ENCODE measurements around the gene PKP1. TPM values are rescaled to one million over a fixed set of nuclear protein-coding genes. Genes with fewer than 3 reads are reported as not detected.

PKP1 gene
- total RNA-seq, 1 donor from 2014 or later = not detected

- H3K4me1 Mint-ChIP-seq (ENCODE audit: low read depth, unreplicated experiment) = peaks cover 10% of the 10 kb centered on the region
- no peak overlapping the region for H3K4me3 Mint-ChIP-seq (ENCODE audit: unreplicated experiment)
- H3K36me3 Mint-ChIP-seq (ENCODE audit: unreplicated experiment) = peaks cover 8% of the 10 kb centered on the region
- TF ChIP-seq CTCF (IDR thresholded peaks at IDR 0.05; ENCODE audit: partially characterized antibody, unreplicated experiment) = no peak
- DNase-seq = peak; percentile 6
- H3K27me3 Mint-ChIP-seq (ENCODE audit: unreplicated experiment) = peaks cover 8% of the 10 kb centered on the region
- no peak overlapping the region for H3K27ac Mint-ChIP-seq (ENCODE audit: unreplicated experiment)
- peaks cover 6% of the 10 kb centered on the region for H3K9me3 Mint-ChIP-seq (ENCODE audit: unreplicated experiment)
Measured at GRCh38 chr1:201334325-201335173, 51.2 kb downstream of the PKP1 start.

GRCh38 chr1:201335174-201335870 lies 52.0 kb downstream of the PKP1 start:
- Mint-ChIP-seq H3K27ac (ENCODE audit: unreplicated experiment) (no peak overlapping the region), H3K4me1 (ENCODE audit: low read depth, unreplicated experiment) (peaks cover 8% of the 10 kb centered on the region), H3K9me3 (ENCODE audit: unreplicated experiment) (peaks cover 4% of the 10 kb centered on the region), H3K36me3 (ENCODE audit: unreplicated experiment) (peaks cover 8% of the 10 kb centered on the region), H3K27me3 (ENCODE audit: unreplicated experiment) (peaks cover 8% of the 10 kb centered on the region), H3K4me3 (ENCODE audit: unreplicated experiment) (no peak overlapping the region)
- TF ChIP-seq CTCF (IDR thresholded peaks at IDR 0.05; ENCODE audit: partially characterized antibody, unreplicated experiment) = no peak
- DNase-seq = peak; percentile 1

- H3K4me1 Mint-ChIP-seq (ENCODE audit: low read depth, unreplicated experiment) = peaks cover 5% of the 10 kb centered on the region
- H3K36me3 Mint-ChIP-seq (ENCODE audit: unreplicated experiment) = peaks cover 8% of the 10 kb centered on the region
- H3K4me3 Mint-ChIP-seq (ENCODE audit: unreplicated experiment) = no peak overlapping the region
- no peak overlapping the region for H3K27ac Mint-ChIP-seq (ENCODE audit: unreplicated experiment)
- H3K27me3 Mint-ChIP-seq (ENCODE audit: unreplicated experiment) = peaks cover 6% of the 10 kb centered on the region
- DNase-seq = peak; percentile 1
- peaks cover 4% of the 10 kb centered on the region for H3K9me3 Mint-ChIP-seq (ENCODE audit: unreplicated experiment)
- TF ChIP-seq CTCF (IDR thresholded peaks at IDR 0.05; ENCODE audit: partially characterized antibody, unreplicated experiment) = no peak
Measured at GRCh38 chr1:201335901-201336300, 52.6 kb downstream of the PKP1 start.

- H3K36me3 Mint-ChIP-seq (ENCODE audit: unreplicated experiment) = peaks cover 8% of the 10 kb centered on the region
- peak; percentile 9 for DNase-seq
- peaks cover 5% of the 10 kb centered on the region for H3K27me3 Mint-ChIP-seq (ENCODE audit: unreplicated experiment)
- no peak for TF ChIP-seq CTCF (IDR thresholded peaks at IDR 0.05; ENCODE audit: partially characterized antibody, unreplicated experiment)
- H3K9me3 Mint-ChIP-seq (ENCODE audit: unreplicated experiment) = peaks cover 4% of the 10 kb centered on the region
- no peaks in the 10 kb centered on the region for H3K4me1 Mint-ChIP-seq (ENCODE audit: low read depth, unreplicated experiment)
- no peak overlapping the region for H3K27ac Mint-ChIP-seq (ENCODE audit: unreplicated experiment)
- no peak overlapping the region for H3K4me3 Mint-ChIP-seq (ENCODE audit: unreplicated experiment)
Measured at GRCh38 chr1:201336711-201337450, 53.6 kb downstream of the PKP1 start.

Data from glutamatergic neuron (in vitro differentiated cells).